Ectodermal cell (in vitro differentiated cells): ENCODE data around the gene TREML4.

Experiments used
- H3K27ac ChIP-seq: 2 replicates; pipeline ENCODE4 v1.7.0; 2013; ENCODE audit warnings: mild to moderate bottlenecking, low read depth, low read length; ENCODE audit not compliant: insufficient read depth, poor library complexity, severe bottlenecking
- H3K27me3 ChIP-seq: 2 replicates; pipeline ENCODE4 v1.7.0; 2013; ENCODE audit warnings: mild to moderate bottlenecking, low read length; ENCODE audit not compliant: insufficient read depth, control insufficient read depth, poor library complexity, severe bottlenecking
- H3K36me3 ChIP-seq: one replicate; pipeline ENCODE4 v1.7.0; 2013; ENCODE audit warnings: low read length; ENCODE audit not compliant: control insufficient read depth, insufficient read depth
- H3K4me1 ChIP-seq: one replicate; pipeline ENCODE4 v1.7.0; 2013; ENCODE audit warnings: low read length; ENCODE audit not compliant: control insufficient read depth, insufficient read depth
- H3K4me3 ChIP-seq: 2 replicates; pipeline ENCODE4 v1.7.0; 2013; ENCODE audit warnings: low read depth, low read length, control low read depth; ENCODE audit not compliant: insufficient read depth
- H3K9me3 ChIP-seq: 2 replicates; pipeline ENCODE4 v1.7.0; 2013; ENCODE audit warnings: mild to moderate bottlenecking, low read length, moderate library complexity; ENCODE audit not compliant: control insufficient read depth
- WGBS, 2 experiments: methylation state at CpG; one replicate each; pipeline ENCODE4 v1.1.7; 2013; ENCODE audit warnings: missing lambda C conversion rate in 2 of 2; 5-methylcytosine and 5-hydroxymethylcytosine counted together

The TREML4 gene

DNA sequence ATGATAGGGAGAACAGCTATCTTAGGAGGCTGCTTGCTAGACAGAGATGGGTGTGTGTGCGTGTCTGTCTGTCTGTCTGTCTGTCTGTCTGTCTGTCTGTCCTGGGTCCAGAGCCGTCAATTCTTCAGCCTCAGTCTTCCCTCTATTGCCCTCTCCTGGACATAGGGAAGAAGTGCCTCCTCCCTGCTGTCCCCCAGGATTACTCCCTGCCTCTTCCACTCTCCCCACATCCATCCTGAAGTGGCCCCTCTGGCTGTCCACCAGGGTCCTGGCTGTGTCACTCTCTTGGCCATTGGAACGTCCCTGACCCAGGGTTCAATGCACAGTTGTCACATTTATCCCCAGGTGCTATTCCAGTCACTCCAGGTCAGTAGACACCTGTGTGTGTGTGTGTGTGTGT is 37.4 kb upstream of the TREML4 start:
- Histone ChIP-seq H3K4me1 (no peaks in the 10 kb centered on the region), H3K36me3 (no peaks in the 10 kb centered on the region), H3K27ac (no peak overlapping the region), H3K4me3 (no peak overlapping the region), H3K9me3 (no peaks in the 10 kb centered on the region), H3K27me3 (no peaks in the 10 kb centered on the region)
- WGBS, 2 experiments: 89 to 90% methylated on average over 3 of the region's 3 CpGs

- no peak overlapping the region for H3K4me3 ChIP-seq
Measured at GRCh38 chr6:41191569-41191968, 36.6 kb upstream of the TREML4 start.

GRCh38 chr6:41193171-41193734 is 34.9 kb upstream of the TREML4 start:
- H3K4me1 ChIP-seq: no peaks in the 10 kb centered on the region
- 87 to 89% methylated on average over 5 of the region's 5 CpGs for WGBS, 2 experiments
- no peak overlapping the region for H3K4me3 ChIP-seq
- no peak overlapping the region for H3K27ac ChIP-seq
- H3K36me3 ChIP-seq: no peaks in the 10 kb centered on the region
- no peaks in the 10 kb centered on the region for H3K9me3 ChIP-seq
- no peaks in the 10 kb centered on the region for H3K27me3 ChIP-seq

More at GRCh38 chr6:41191569-41191968, 36.6 kb upstream of the TREML4 start:
- Histone ChIP-seq H3K9me3 (no peaks in the 10 kb centered on the region), H3K27ac (no peak overlapping the region), H3K27me3 (no peaks in the 10 kb centered on the region), H3K4me1 (no peaks in the 10 kb centered on the region), H3K36me3 (no peaks in the 10 kb centered on the region)
- 30 to 36% methylated on average over 6 of the region's 6 CpGs for WGBS, 2 experiments

GRCh38 chr6:41193884-41194283 is 34.3 kb upstream of the TREML4 start:
- WGBS, 2 experiments: 80 to 84% methylated on average over 4 of the region's 5 CpGs
- Histone ChIP-seq H3K9me3 (no peaks in the 10 kb centered on the region), H3K4me1 (no peaks in the 10 kb centered on the region), H3K4me3 (no peak overlapping the region), H3K36me3 (no peaks in the 10 kb centered on the region), H3K27ac (no peak overlapping the region), H3K27me3 (no peaks in the 10 kb centered on the region)

- Histone ChIP-seq H3K4me3 (no peak overlapping the region), H3K9me3 (no peaks in the 10 kb centered on the region), H3K27me3 (no peaks in the 10 kb centered on the region), H3K27ac (no peak overlapping the region), H3K4me1 (no peaks in the 10 kb centered on the region), H3K36me3 (no peaks in the 10 kb centered on the region)
- 96 to 99% methylated on average over 3 of the region's 3 CpGs for WGBS, 2 experiments
Measured at GRCh38 chr6:41194386-41194785, 33.8 kb upstream of the TREML4 start.

GRCh38 chr6:41197234-41197633 is 30.9 kb upstream of the TREML4 start:
- WGBS, 2 experiments: 94 to 99% methylated on average over 2 to 3 of the region's 3 CpGs
- H3K4me3 ChIP-seq: no peak overlapping the region
- H3K27ac ChIP-seq: no peak overlapping the region
- no peaks in the 10 kb centered on the region for H3K36me3 ChIP-seq
- no peaks in the 10 kb centered on the region for H3K4me1 ChIP-seq
- H3K27me3 ChIP-seq: no peaks in the 10 kb centered on the region
- H3K9me3 ChIP-seq: no peaks in the 10 kb centered on the region

GRCh38 chr6:41199552-41200246 is 28.4 kb upstream of the TREML4 start:
- Histone ChIP-seq H3K4me3 (no peak overlapping the region), H3K9me3 (no peaks in the 10 kb centered on the region), H3K27ac (no peak overlapping the region), H3K27me3 (no peaks in the 10 kb centered on the region), H3K4me1 (no peaks in the 10 kb centered on the region), H3K36me3 (no peaks in the 10 kb centered on the region)
- WGBS, 2 experiments: 96 to 97% methylated on average over 1 of the region's 1 CpG

GRCh38 chr6:41200296-41200900 is 27.8 kb upstream of the TREML4 start:
- no peak overlapping the region for H3K4me3 ChIP-seq
- no peaks in the 10 kb centered on the region for H3K4me1 ChIP-seq
- WGBS, 2 experiments: 93 to 95% methylated on average over 2 of the region's 2 CpGs
- H3K27ac ChIP-seq: no peak overlapping the region
- H3K36me3 ChIP-seq: no peaks in the 10 kb centered on the region
- H3K27me3 ChIP-seq: no peaks in the 10 kb centered on the region
- no peaks in the 10 kb centered on the region for H3K9me3 ChIP-seq

DNA sequence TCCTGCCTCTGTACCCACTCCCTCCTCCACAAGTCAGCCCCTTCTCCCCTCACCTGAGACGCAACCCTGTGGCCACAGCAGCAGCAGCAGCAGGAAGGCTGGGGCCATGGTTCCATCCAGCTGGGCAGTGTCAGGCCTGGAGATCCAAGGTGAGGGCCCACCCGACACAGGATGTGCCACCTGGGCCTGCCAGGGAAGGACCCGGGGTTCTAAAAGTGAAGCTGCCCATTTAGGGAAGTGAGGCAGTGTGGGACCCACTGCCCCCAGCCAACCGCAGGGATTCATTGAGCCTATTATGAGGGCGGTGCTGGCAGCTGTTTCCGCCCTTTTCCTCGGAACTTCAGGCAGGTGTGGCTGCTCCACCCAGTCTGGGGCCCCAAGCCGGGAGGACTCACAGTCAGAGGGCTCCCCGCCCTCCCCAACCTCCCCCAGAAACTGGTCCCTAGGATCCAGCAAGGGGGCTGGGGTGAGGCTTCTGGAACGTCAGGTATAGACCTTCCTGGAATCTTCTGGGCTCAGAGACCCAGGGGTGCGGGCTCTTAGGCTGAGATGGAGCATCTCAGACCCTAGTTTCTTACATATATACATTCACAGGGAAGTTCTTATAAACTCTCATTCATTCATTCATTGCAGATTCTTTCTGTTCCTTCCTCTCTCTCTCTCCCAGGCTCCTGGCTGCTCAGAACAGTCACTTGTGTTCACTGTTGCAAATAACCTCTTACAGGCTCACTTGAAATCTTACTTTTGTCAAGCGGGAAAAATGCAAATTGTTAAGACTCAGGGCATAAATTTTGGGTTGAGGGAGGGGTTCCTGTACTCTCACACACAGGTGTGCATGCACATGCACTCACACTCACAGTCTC is 27.0 kb upstream of the TREML4 start, which contains the start of gene TREML2:
TSS of gene TREML2 (minus strand) at position 249 of the 863 bp plus-strand sequence. CDS start at position 108, 141 bp downstream.
- H3K4me1 ChIP-seq: no peaks in the 10 kb centered on the region
- H3K27ac ChIP-seq: no peak within 1 kb of the TSS
- H3K9me3 ChIP-seq: no peaks in the 10 kb centered on the region
- 82% methylated on average over 12 of the region's 12 CpGs for WGBS, 2 experiments
- no peaks in the 10 kb centered on the region for H3K27me3 ChIP-seq
- no peak within 1 kb of the TSS for H3K4me3 ChIP-seq
- no peaks in the 10 kb centered on the region for H3K36me3 ChIP-seq

- H3K4me3 ChIP-seq: no peak overlapping the region
- no peaks in the 10 kb centered on the region for H3K36me3 ChIP-seq
- no peak overlapping the region for H3K27ac ChIP-seq
- H3K4me1 ChIP-seq: no peaks in the 10 kb centered on the region
- no peaks in the 10 kb centered on the region for H3K27me3 ChIP-seq
- 75 to 77% methylated on average over 8 of the region's 8 CpGs for WGBS, 2 experiments
- no peaks in the 10 kb centered on the region for H3K9me3 ChIP-seq
Measured at GRCh38 chr6:41201764-41202173, 26.4 kb upstream of the TREML4 start.
